OCI-LY1 (cell line): ENCODE results near the gene PIAS3.

Experiments
- H2AFZ ChIP-seq: fragments of 200-600 bp; sonication (generic), shearing (Covaris generic); 2 replicates; pipeline ENCODE4 v1.6.0; 2014; ENCODE audit warnings: antibody characterized with exemption, mild to moderate bottlenecking, low read length
- H3F3A ChIP-seq: fragments of 200-600 bp; sonication (generic), shearing (Covaris generic); 2 replicates; pipeline ENCODE4 v1.6.0; 2014; ENCODE audit warnings: mild to moderate bottlenecking, antibody characterized with exemption, low read length, moderate library complexity; ENCODE audit not compliant: insufficient read depth
- H3K27ac ChIP-seq: fragments of 200-600 bp; sonication (generic); 2 replicates; pipeline ENCODE4 v1.5.1; 2014; ENCODE audit warnings: low read length, mixed run types, mild to moderate bottlenecking, low read depth; ENCODE audit not compliant: poor library complexity, severe bottlenecking
- H3K27me3 ChIP-seq: fragments of 200-600 bp; sonication (generic); 2 replicates; pipeline ENCODE4 v1.6.0; 2014; ENCODE audit warnings: antibody characterized with exemption, mild to moderate bottlenecking, low read length, moderate library complexity; ENCODE audit not compliant: insufficient read depth
- H3K36me3 ChIP-seq: fragments of 200-600 bp; sonication (generic); 2 replicates; pipeline ENCODE4 v1.6.1; 2014; ENCODE audit warnings: mild to moderate bottlenecking, antibody characterized with exemption, low read length, moderate library complexity, mixed read lengths; ENCODE audit not compliant: insufficient read depth
- H3K4me1 ChIP-seq: fragments of 200-600 bp; sonication (generic); 2 replicates; pipeline ENCODE4 v1.5.1; 2014; ENCODE audit warnings: mild to moderate bottlenecking, low read length, moderate library complexity; ENCODE audit not compliant: insufficient read depth, severe bottlenecking
- H3K4me2 ChIP-seq: fragments of 200-600 bp; sonication (generic), shearing (Covaris generic); 2 replicates; pipeline ENCODE4 v1.6.1; 2014; ENCODE audit warnings: low read length
- H3K4me3 ChIP-seq: fragments of 200-600 bp; sonication (generic); 2 replicates; pipeline ENCODE4 v1.5.1; 2014; ENCODE audit warnings: low read length, low read depth, mild to moderate bottlenecking, mixed read lengths; ENCODE audit not compliant: poor library complexity, severe bottlenecking
- H3K79me2 ChIP-seq: fragments of 200-600 bp; shearing (Covaris generic); 2 replicates; pipeline ENCODE4 v1.6.1; 2016; ENCODE audit warnings: mixed run types, low read length, mixed read lengths; ENCODE audit not compliant: insufficient read depth
- H3K9ac ChIP-seq: fragments of 200-600 bp; sonication (generic), shearing (Covaris generic); 2 replicates; pipeline ENCODE4 v1.6.1; 2014; ENCODE audit warnings: mild to moderate bottlenecking, low read length, mixed read lengths
- H3K9me2 ChIP-seq: fragments of 200-600 bp; sonication (generic), shearing (Covaris generic); 2 replicates; pipeline ENCODE4 v1.6.1; 2014; ENCODE audit warnings: low read depth, mild to moderate bottlenecking, low read length, mixed read lengths
- H3K9me3 ChIP-seq: fragments of 200-600 bp; shearing (Covaris generic); 2 replicates; pipeline ENCODE4 v1.6.1; 2014; ENCODE audit warnings: low read length, mixed read lengths
- H4K20me1 ChIP-seq: fragments of 200-600 bp; sonication (generic), shearing (Covaris generic); 2 replicates; pipeline ENCODE4 v1.6.0; 2016; ENCODE audit warnings: mild to moderate bottlenecking, low read length; ENCODE audit not compliant: insufficient read depth
- CTCF ChIP-seq: fragments of 200-600 bp; sonication (generic), shearing (Covaris generic); IDR thresholded peaks from 2 replicates; pipeline ENCODE4 v1.5.1; 2017; ENCODE audit warnings: mild to moderate bottlenecking, antibody characterized with exemption, low read length, moderate library complexity, mixed read lengths
- EZH2 ChIP-seq: fragments of 200-600 bp; sonication (generic), shearing (Covaris generic); IDR thresholded peaks from 2 replicates; pipeline ENCODE4 v1.8.0; 2017; ENCODE audit warnings: borderline replicate concordance, mixed run types, mild to moderate bottlenecking, antibody characterized with exemption, low read length, moderate library complexity, mixed read lengths

PIAS3 gene

GRCh38 chr1:145806844-145807243 is 52.0 kb downstream of the PIAS3 start:
- H2AFZ ChIP-seq = no peak overlapping the region
- no peaks in the 10 kb centered on the region for H3F3A ChIP-seq
- no peaks in the 10 kb centered on the region for H4K20me1 ChIP-seq
- no peaks in the 10 kb centered on the region for H3K9me3 ChIP-seq
- no peak overlapping the region for H3K4me2 ChIP-seq
- H3K27ac ChIP-seq = no peak overlapping the region
- peaks cover 11% of the 10 kb centered on the region for H3K4me1 ChIP-seq
- TF ChIP-seq EZH2 (no peak), CTCF (no peak)
- peaks cover 32% of the 10 kb centered on the region for H3K79me2 ChIP-seq
- H3K27me3 ChIP-seq = no peaks in the 10 kb centered on the region
- 0 out of 2 replicates have a peak, but pooled peaks cover 3% of the 10 kb centered on the region for H3K36me3 ChIP-seq
- H3K9me2 ChIP-seq = no peaks in the 10 kb centered on the region
- H3K9ac ChIP-seq = no peak overlapping the region
- no peak overlapping the region for H3K4me3 ChIP-seq

GRCh38 chr1:145806408-145806807 is 52.5 kb downstream of the PIAS3 start:
- no peaks in the 10 kb centered on the region for H4K20me1 ChIP-seq
- H3F3A ChIP-seq = no peaks in the 10 kb centered on the region
- peaks cover 11% of the 10 kb centered on the region for H3K4me1 ChIP-seq
- 0 out of 2 replicates have a peak, but pooled peaks cover 3% of the 10 kb centered on the region for H3K36me3 ChIP-seq
- no peak overlapping the region for H3K9ac ChIP-seq
- TF ChIP-seq CTCF (no peak), EZH2 (no peak)
- no peaks in the 10 kb centered on the region for H3K9me2 ChIP-seq
- no peak overlapping the region for H3K27ac ChIP-seq
- H3K79me2 ChIP-seq = peaks cover 32% of the 10 kb centered on the region
- no peaks in the 10 kb centered on the region for H3K27me3 ChIP-seq
- H3K9me3 ChIP-seq = no peaks in the 10 kb centered on the region
- H2AFZ ChIP-seq = no peak overlapping the region
- H3K4me2 ChIP-seq = no peak overlapping the region
- H3K4me3 ChIP-seq = no peak overlapping the region

GRCh38 chr1:145805057-145805456 is 53.8 kb downstream of the PIAS3 start:
- no peak overlapping the region for H3K4me3 ChIP-seq
- H4K20me1 ChIP-seq = no peaks in the 10 kb centered on the region
- no peak overlapping the region for H2AFZ ChIP-seq
- no peak overlapping the region for H3K27ac ChIP-seq
- H3K9me2 ChIP-seq = no peaks in the 10 kb centered on the region
- H3F3A ChIP-seq = no peaks in the 10 kb centered on the region
- H3K9ac ChIP-seq = no peak overlapping the region
- 0 out of 2 replicates have a peak, but pooled peaks cover 3% of the 10 kb centered on the region for H3K36me3 ChIP-seq
- no peak for TF ChIP-seq EZH2
- TF ChIP-seq CTCF = no peak
- no peaks in the 10 kb centered on the region for H3K27me3 ChIP-seq
- no peak overlapping the region for H3K4me2 ChIP-seq
- H3K4me1 ChIP-seq = peaks cover 11% of the 10 kb centered on the region
- peaks cover 32% of the 10 kb centered on the region for H3K79me2 ChIP-seq
- no peaks in the 10 kb centered on the region for H3K9me3 ChIP-seq
